H1 (cell line): ENCODE data around the gene NEDD1. TPM values are rescaled to one million over a fixed set of nuclear protein-coding genes. Genes with fewer than 3 reads are reported as not detected.

ENCODE experiments used
- CTCF ChIA-PET: fragments of 300-600 bp; sonication (Branson Sonifier 250); formaldehyde crosslinking; loops from one replicate; lab custom pipeline; 2021; ENCODE audit not compliant: partially characterized antibody; lab: Charles Lee
- POLR2A ChIA-PET: fragments of 300-600 bp; sonication (Branson Sonifier 250); formaldehyde crosslinking; loops from one replicate; lab custom pipeline; 2021; ENCODE audit warnings: inconsistent platforms; ENCODE audit not compliant: partially characterized antibody; lab: Charles Lee
- DNase-seq, 2 experiments: peaks; one replicate each; pipeline versions ENCODE4 v3.0.0 to v3.0.0-alpha.2; 2010 to 2022; ENCODE audit warnings: low spot score in 2 of 2, low read depth in 1 of 2, mixed read lengths in 1 of 2
- FAIRE-seq: peaks from 2 replicates; lab custom pipeline; 2011; peaks lifted over from hg19 to GRCh38; lab: Jason Lieb, UNC
- H2AFZ ChIP-seq: 2 replicates; pipeline ENCODE4 v1.8.1; 2012; ENCODE audit warnings: low read length, inconsistent platforms
- H2AK5ac ChIP-seq: 2 replicates; pipeline ENCODE4 v1.6.1; 2013; ENCODE audit warnings: low read depth, low read length
- H2BK120ac ChIP-seq: replicated peaks from 2 replicates; pipeline ENCODE3; 2013; ENCODE audit warnings: low read depth, low read length, inconsistent platforms
- H2BK12ac ChIP-seq: 2 replicates; pipeline ENCODE4 v1.6.1; 2013; ENCODE audit warnings: low read depth, low read length
- H2BK15ac ChIP-seq: 2 replicates; pipeline ENCODE4 v1.6.1; 2013; ENCODE audit warnings: low read length
- H2BK20ac ChIP-seq: 2 replicates; pipeline ENCODE4 v1.6.1; 2013; ENCODE audit warnings: low read length
- H2BK5ac ChIP-seq: 2 replicates; pipeline ENCODE4 v1.6.1; 2013; ENCODE audit warnings: low read depth, low read length
- H3K14ac ChIP-seq: 2 replicates; pipeline ENCODE4 v1.6.1; 2013; ENCODE audit warnings: inconsistent platforms; ENCODE audit not compliant: insufficient read length
- H3K18ac ChIP-seq: 2 replicates; pipeline ENCODE4 v1.6.1; 2013; ENCODE audit warnings: low read length; ENCODE audit errors: extremely low read depth
- H3K23ac ChIP-seq: 2 replicates; pipeline ENCODE4 v1.6.1; 2013; ENCODE audit warnings: inconsistent platforms; ENCODE audit not compliant: insufficient read length
- H3K23me2 ChIP-seq: 2 replicates; pipeline ENCODE4 v1.6.1; 2013; ENCODE audit warnings: low read depth, low read length
- H3K27ac ChIP-seq: 2 replicates; pipeline ENCODE4 v1.6.1; 2011; ENCODE audit warnings: low read depth, low read length, inconsistent platforms
- H3K27me3 ChIP-seq, 4 experiments: replicated peaks in 1 of 4; 1 replicate in 1 of 4; 2 replicates in 3 of 4; pipeline versions ENCODE4 v1.6.1 to v1.8.1; 2011 to 2013; ENCODE audit warnings: low read length in 3 of 4, mild to moderate bottlenecking in 3 of 4, inconsistent platforms in 2 of 4, mixed read lengths in 2 of 4, moderate library complexity in 1 of 4; ENCODE audit not compliant: control insufficient read depth in 3 of 4, insufficient read depth in 3 of 4; ENCODE audit errors: extremely low read depth in 1 of 4
- H3K36me3 ChIP-seq, 4 experiments: 2 replicates each; pipeline versions ENCODE4 v1.6.1 to v1.8.1; 2011 to 2013; ENCODE audit warnings: mild to moderate bottlenecking in 4 of 4, low read length in 3 of 4, moderate library complexity in 2 of 4, control low read depth in 1 of 4, inconsistent platforms in 1 of 4; ENCODE audit not compliant: insufficient read depth in 4 of 4, control insufficient read depth in 2 of 4
- H3K4ac ChIP-seq: replicated peaks from 2 replicates; pipeline ENCODE3; 2013; ENCODE audit warnings: low read length, low read depth, mixed read lengths, inconsistent platforms; ENCODE audit not compliant: insufficient read length
- H3K4me1 ChIP-seq, 4 experiments: replicated peaks in 1 of 4; 1 replicate in 1 of 4; 2 replicates in 3 of 4; pipeline versions ENCODE4 v1.6.1 to v1.8.1; 2011 to 2013; ENCODE audit warnings: low read length in 3 of 4, inconsistent platforms in 2 of 4, mixed read lengths in 1 of 4; ENCODE audit not compliant: insufficient read depth in 4 of 4, control insufficient read depth in 3 of 4
- H3K4me2 ChIP-seq, 2 experiments: 2 replicates each; pipeline versions ENCODE4 v1.6.1 to v1.8.1; 2011 to 2013; ENCODE audit warnings: low read depth in 2 of 2, low read length in 2 of 2, control low read depth in 1 of 2, inconsistent platforms in 1 of 2, mild to moderate bottlenecking in 1 of 2; ENCODE audit not compliant: insufficient read depth in 1 of 2
- H3K4me3 ChIP-seq, 4 experiments: fragments of 200-600, 300-600 bp in 1 of 4; sonication (generic), shearing (Covaris generic), sonication (Bioruptor Twin) in 1 of 4; 2 replicates each; pipeline versions ENCODE4 v1.5.1 to v1.8.1; 2011 to 2016; ENCODE audit warnings: low read length in 4 of 4, low read depth in 3 of 4, control low read depth in 2 of 4, inconsistent platforms in 2 of 4, mild to moderate bottlenecking in 2 of 4, mixed read lengths in 1 of 4, moderate library complexity in 1 of 4; ENCODE audit not compliant: insufficient read depth in 2 of 4; ENCODE audit errors: extremely low read depth in 1 of 4
- H3K56ac ChIP-seq: replicated peaks from 2 replicates; pipeline ENCODE3; 2013; ENCODE audit warnings: low read depth, mild to moderate bottlenecking, mixed read lengths, low read length, inconsistent platforms; ENCODE audit not compliant: insufficient read length
- H3K79me1 ChIP-seq: 2 replicates; pipeline ENCODE4 v1.6.1; 2013; ENCODE audit warnings: low read depth, low read length, control low read depth
- H3K79me2 ChIP-seq, 2 experiments: 2 replicates each; pipeline versions ENCODE4 v1.6.1 to v1.8.1; 2012 to 2013; ENCODE audit warnings: low read length in 2 of 2, mild to moderate bottlenecking in 2 of 2, inconsistent platforms in 1 of 2; ENCODE audit not compliant: insufficient read depth in 2 of 2, control insufficient read depth in 1 of 2
- H3K9ac ChIP-seq, 4 experiments: replicated peaks in 1 of 4; 1 replicate in 1 of 4; 2 replicates in 3 of 4; pipeline versions ENCODE4 v1.6.1 to v1.8.1; 2011 to 2013; ENCODE audit warnings: low read depth in 3 of 4, low read length in 3 of 4, control low read depth in 2 of 4, mild to moderate bottlenecking in 2 of 4, moderate library complexity in 2 of 4, inconsistent platforms in 1 of 4; ENCODE audit errors: extremely low read depth in 1 of 4
- H3K9me3 ChIP-seq, 2 experiments: 2 replicates each; pipeline versions ENCODE4 v1.6.1 to v1.8.1; 2012 to 2013; ENCODE audit warnings: mild to moderate bottlenecking in 2 of 2, moderate library complexity in 2 of 2, control low read depth in 1 of 2, inconsistent platforms in 1 of 2, low read depth in 1 of 2, low read length in 1 of 2, mixed read lengths in 1 of 2; ENCODE audit not compliant: insufficient read depth in 2 of 2
- H4K20me1 ChIP-seq, 2 experiments: replicated peaks in 1 of 2; 2 replicates each; pipeline versions ENCODE3 to v1.8.1; 2011 to 2013; ENCODE audit warnings: inconsistent platforms in 2 of 2, low read length in 2 of 2, mild to moderate bottlenecking in 1 of 2; ENCODE audit not compliant: insufficient read depth in 2 of 2, control insufficient read depth in 1 of 2
- H4K5ac ChIP-seq: 2 replicates; pipeline ENCODE4 v1.6.1; 2013; ENCODE audit warnings: low read length, low read depth, mixed read lengths, inconsistent platforms; ENCODE audit not compliant: insufficient read length
- H4K8ac ChIP-seq: 2 replicates; pipeline ENCODE4 v1.8.0; 2013; ENCODE audit warnings: mild to moderate bottlenecking, moderate library complexity, low read length, inconsistent platforms; ENCODE audit not compliant: insufficient read depth; ENCODE audit errors: extremely low read depth
- H4K91ac ChIP-seq: replicated peaks from 2 replicates; pipeline ENCODE3; 2013; ENCODE audit warnings: low read length, mixed read lengths, inconsistent platforms; ENCODE audit not compliant: insufficient read length
- ASH2L ChIP-seq: fragments of 200-600, 300-600 bp; sonication (generic); IDR thresholded peaks from one replicate; pipeline ENCODE4 v1.7.1; 2017; ENCODE audit warnings: low read length
- CREB1 ChIP-seq: IDR thresholded peaks from 2 replicates; pipeline ENCODE4 v1.6.1; 2012; ENCODE audit warnings: inconsistent platforms
- CTBP2 ChIP-seq: IDR thresholded peaks from 2 replicates; pipeline ENCODE4 v1.7.0; 2011; ENCODE audit warnings: borderline replicate concordance, mild to moderate bottlenecking, moderate library complexity, mixed read lengths, low read length; ENCODE audit not compliant: insufficient read depth, insufficient read length
- KDM5A ChIP-seq: fragments of 200-600 bp; IDR thresholded peaks from 2 replicates; pipeline ENCODE4 v1.7.1; 2012; ENCODE audit warnings: mild to moderate bottlenecking, low read length, inconsistent platforms, mixed read lengths
- MAFK ChIP-seq: IDR thresholded peaks from 2 replicates; pipeline ENCODE4 v1.6.1; 2012; ENCODE audit warnings: low read depth, mild to moderate bottlenecking, improper control_type of control experiment, low read length
- NRF1 ChIP-seq: IDR thresholded peaks from 2 replicates; pipeline ENCODE4 v1.6.1; 2011; ENCODE audit warnings: mild to moderate bottlenecking, low read depth, low read length, improper control_type of control experiment
- POLR2AphosphoS5 ChIP-seq: IDR thresholded peaks from 2 replicates; pipeline ENCODE4 v1.6.1; 2011; ENCODE audit warnings: low read depth, low read length
- RAD21 ChIP-seq, 2 experiments: IDR thresholded peaks in 1 of 2; conservative IDR thresholded peaks in 1 of 2; 2 replicates each; pipeline ENCODE4 v1.6.1; 2011; ENCODE audit warnings: low read depth in 2 of 2, low read length in 2 of 2, improper control_type of control experiment in 1 of 2, inconsistent platforms in 1 of 2, mild to moderate bottlenecking in 1 of 2, moderate library complexity in 1 of 2
- RFX5 ChIP-seq: IDR thresholded peaks from 2 replicates; pipeline ENCODE4 v1.6.1; 2011; ENCODE audit warnings: low read depth, low read length, improper control_type of control experiment, borderline replicate concordance
- SAP30 ChIP-seq: fragments of 300-600 bp; sonication (generic); IDR thresholded peaks from 2 replicates; pipeline ENCODE4 v1.7.1; 2012; ENCODE audit warnings: low read length, moderate library complexity, mild to moderate bottlenecking, inconsistent platforms; ENCODE audit not compliant: insufficient read depth, insufficient replicate concordance
- SP4 ChIP-seq: IDR thresholded peaks from 2 replicates; pipeline ENCODE4 v1.6.1; 2012; ENCODE audit warnings: low read length, inconsistent platforms
- SUZ12 ChIP-seq: fragments of 200-600 bp; sonication (generic); IDR thresholded peaks from 2 replicates; pipeline ENCODE4 v1.6.1; 2012; ENCODE audit warnings: mild to moderate bottlenecking, inconsistent platforms, low read length, moderate library complexity, mixed read lengths
- TAF1 ChIP-seq: IDR thresholded peaks from 2 replicates; pipeline ENCODE4 v1.6.1; 2011; ENCODE audit warnings: mild to moderate bottlenecking, low read depth, low read length
- WGBS, 2 experiments: shearing (Covaris generic) in 1 of 2; methylation state at CpG; one replicate each; pipeline versions ENCODE4 v1.1.6 to v1.1.7; 2013 to 2015; ENCODE audit warnings: low lambda C conversion rate in 2 of 2, mixed read lengths in 2 of 2, inconsistent platforms in 1 of 2, low coverage in 1 of 2, missing lambda C conversion rate in 1 of 2; ENCODE audit not compliant: insufficient replicate concordance in 2 of 2, insufficient coverage in 1 of 2, insufficient read length in 1 of 2; ENCODE audit errors: extremely low coverage in 1 of 2, missing lambda C conversion rate in 1 of 2; 5-methylcytosine and 5-hydroxymethylcytosine counted together
- polyA plus RNA-seq, 7 experiments: library from polyadenylated mRNA; depleted of rRNA in 3 of 7; stranded (reverse) in 5 of 7; unstranded in 2 of 7; fragments of >200 nt in 5 of 7; fragments of 200-250 nt in 2 of 7; gene quantifications; 1 replicate in 5 of 7; 2 replicates in 1 of 7; 4 replicates in 1 of 7; pipeline versions ENCODE4 v1.2.1 to v1.2.3, GENCODE V29; 2011 to 2013; ENCODE audit warnings: missing spikeins in 2 of 7, mixed read lengths in 2 of 7
- total RNA-seq: library from RNA; stranded (reverse); fragmentation: NEBNext Ultra II Directional; extraction: Animal tissue kit (Norgen Biotek cat#: 25700); gene quantifications from 2 replicates; pipeline ENCODE4 v1.2.1, GENCODE V29; 2021

Gene NEDD1
- total and polyA plus RNA-seq, 2 of the 8 experiments (the other 6 are each of a cell fraction or from before 2014, with no cell fraction given) = 9.0 to 26.6 TPM

GRCh38 chr12:97003276-97003675, 96.2 kb downstream of the NEDD1 start:
- no peak overlapping the region for H4K5ac ChIP-seq
- no peaks in the 10 kb centered on the region; a peak in 1 of 8 replicates for H3K36me3 ChIP-seq
- H2BK15ac ChIP-seq = no peak overlapping the region
- 88% methylated on average over 8 of the region's 8 CpGs; no CpG with 5 or more reads in 1 of the 2 experiments for WGBS, 2 experiments
- H3K79me1 ChIP-seq = no peaks in the 10 kb centered on the region
- no peak overlapping the region for H2BK120ac ChIP-seq
- no peaks in the 10 kb centered on the region for H3K23me2 ChIP-seq
- H3K14ac ChIP-seq = no peak overlapping the region
- H3K4ac ChIP-seq = no peak overlapping the region
- H3K9ac ChIP-seq = no peak overlapping the region
- no peak overlapping the region for H2BK5ac ChIP-seq
- no peak overlapping the region for H3K4me2 ChIP-seq
- DNase-seq (no peak), FAIRE-seq (no peak)
- POLR2A ChIA-PET = interaction anchor here (1.1 kb wide), 1 partner anchor 22 kb away, joined by 4 read pairs; no protein-coding TSS in a partner anchor
- CTCF ChIA-PET = interaction anchor here (0.6 to 1.0 kb wide), 4 partner anchors 13 to 313 kb away, joined by 3 to 4 read pairs (median 3); no protein-coding TSS in a partner anchor
- no peaks in the 10 kb centered on the region for H3K79me2 ChIP-seq
- no peak overlapping the region for H2AFZ ChIP-seq
- H2BK12ac ChIP-seq = no peak overlapping the region
- peak overlapping the region; percentile 91; the same call in 1 of the 2 replicates for H2BK20ac ChIP-seq
- H3K27me3 ChIP-seq = no peaks in the 10 kb centered on the region
- no peak overlapping the region for H2AK5ac ChIP-seq
- TF ChIP-seq RFX5 = no peak
- no peak for TF ChIP-seq SAP30
- TF ChIP-seq CTBP2 = no peak
- TF ChIP-seq SUZ12 = no peak
- TF ChIP-seq KDM5A = no peak
- no peak for TF ChIP-seq SP4
- no peak for TF ChIP-seq RAD21 (IDR thresholded peaks at IDR 0.05 in 1 of 2, conservative IDR thresholded peaks at IDR 0.05 in 1 of 2; ENCODE audit: low read depth in 2 of 2, low read length in 2 of 2)
- no peak for TF ChIP-seq MAFK
- no peak for TF ChIP-seq CREB1
- no peak for TF ChIP-seq TAF1
- TF ChIP-seq ASH2L = no peak
- no peak for TF ChIP-seq POLR2AphosphoS5
- TF ChIP-seq NRF1 = no peak
- no peak overlapping the region for H3K23ac ChIP-seq
- H3K4me3 ChIP-seq = no peak overlapping the region
- H3K56ac ChIP-seq = no peak overlapping the region
- no peak overlapping the region for H4K91ac ChIP-seq
- no peak overlapping the region for H4K8ac ChIP-seq
- H3K9me3 ChIP-seq = no peaks in the 10 kb centered on the region
- no peak overlapping the region for H3K27ac ChIP-seq
- no peaks in the 10 kb centered on the region for H4K20me1 ChIP-seq
- H3K18ac ChIP-seq = no peak overlapping the region
- no peaks in the 10 kb centered on the region for H3K4me1 ChIP-seq
